ENCODE results near the gene CATSPERD.
A peak's percentile ranks its signal among the peaks of the same experiment; 100 is the strongest.
"Not testable (repeated sequence)": the region's sequence is repeated elsewhere in the genome, so short reads cannot be mapped to it uniquely, and the experiment has no call there.

The CATSPERD gene

DNA sequence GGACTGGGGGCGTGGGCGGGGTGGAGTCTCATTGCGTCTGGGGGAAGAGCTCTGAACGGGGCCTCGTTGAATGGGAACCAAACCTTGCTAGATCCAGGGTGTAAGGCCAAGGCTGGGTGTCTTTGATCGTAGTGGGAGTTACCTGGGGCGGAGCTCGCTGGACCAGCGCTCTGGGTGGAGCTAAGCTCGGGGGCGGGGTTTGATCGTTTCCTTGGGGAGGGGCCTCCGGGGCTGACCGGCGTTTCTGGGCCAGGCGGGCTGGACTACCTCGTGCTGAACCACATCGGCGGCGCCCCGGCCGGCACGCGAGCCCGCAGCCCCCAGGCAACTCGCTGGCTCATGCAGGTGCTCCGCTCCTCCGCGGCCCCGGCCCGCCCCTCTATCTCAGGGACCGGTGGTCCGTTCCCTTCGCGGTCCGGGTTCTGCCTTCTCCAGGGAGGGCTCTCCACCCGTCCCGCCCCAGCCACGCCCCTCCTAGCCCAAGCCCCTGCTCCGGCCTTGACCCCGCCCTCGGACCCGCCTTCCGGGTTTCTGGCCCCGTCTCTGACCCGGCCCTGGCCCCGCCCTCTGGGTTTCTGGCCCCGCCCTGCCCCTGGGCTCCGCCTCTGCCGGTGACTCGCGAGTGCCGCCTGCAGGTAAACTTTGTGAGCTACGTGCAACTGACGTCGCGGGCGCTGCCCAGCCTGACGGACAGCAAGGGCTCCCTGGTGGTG, 33.6 kb upstream of the CATSPERD start:
- peak; percentile 90 for DNase-seq

DNA sequence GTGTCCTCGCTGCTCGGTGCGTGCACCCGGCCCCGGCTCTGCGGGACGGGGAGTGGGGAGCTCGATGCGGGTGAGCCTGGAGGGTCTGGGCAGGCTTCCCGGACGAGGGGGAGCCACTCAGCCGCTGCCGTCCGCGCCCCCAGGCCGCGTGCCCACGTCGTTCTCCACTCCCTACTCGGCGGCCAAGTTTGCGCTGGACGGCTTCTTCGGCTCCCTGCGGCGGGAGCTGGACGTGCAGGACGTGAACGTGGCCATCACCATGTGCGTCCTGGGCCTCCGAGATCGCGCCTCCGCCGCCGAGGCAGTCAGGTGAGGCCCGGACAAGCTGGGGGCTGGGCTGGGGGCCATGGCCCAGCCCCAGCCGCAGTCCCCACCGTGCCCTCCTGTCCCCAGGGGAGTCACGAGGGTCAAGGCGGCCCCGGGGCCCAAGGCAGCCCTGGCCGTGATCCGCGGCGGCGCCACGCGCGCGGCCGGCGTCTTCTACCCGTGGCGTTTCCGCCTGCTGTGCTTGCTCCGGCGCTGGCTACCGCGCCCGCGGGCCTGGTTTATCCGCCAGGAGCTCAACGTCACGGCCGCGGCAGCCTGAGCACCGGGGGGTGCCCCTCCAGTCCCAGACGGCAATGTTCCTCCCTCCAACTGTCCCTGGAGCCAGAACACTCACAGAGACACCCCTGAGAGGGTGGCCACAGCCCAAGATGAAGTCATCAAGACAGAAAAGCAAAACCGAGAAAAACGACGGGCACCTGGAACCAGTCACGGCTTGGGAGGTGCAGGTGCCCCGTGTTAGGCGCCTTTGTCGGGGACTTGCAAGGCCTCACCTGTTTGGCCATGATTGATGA, 32.9 kb upstream of the CATSPERD start:
- no peak for DNase-seq

GRCh38 chr19:5688262-5688881, 32.1 kb upstream of the CATSPERD start:
- DNase-seq = not testable (repeated sequence)

DNA sequence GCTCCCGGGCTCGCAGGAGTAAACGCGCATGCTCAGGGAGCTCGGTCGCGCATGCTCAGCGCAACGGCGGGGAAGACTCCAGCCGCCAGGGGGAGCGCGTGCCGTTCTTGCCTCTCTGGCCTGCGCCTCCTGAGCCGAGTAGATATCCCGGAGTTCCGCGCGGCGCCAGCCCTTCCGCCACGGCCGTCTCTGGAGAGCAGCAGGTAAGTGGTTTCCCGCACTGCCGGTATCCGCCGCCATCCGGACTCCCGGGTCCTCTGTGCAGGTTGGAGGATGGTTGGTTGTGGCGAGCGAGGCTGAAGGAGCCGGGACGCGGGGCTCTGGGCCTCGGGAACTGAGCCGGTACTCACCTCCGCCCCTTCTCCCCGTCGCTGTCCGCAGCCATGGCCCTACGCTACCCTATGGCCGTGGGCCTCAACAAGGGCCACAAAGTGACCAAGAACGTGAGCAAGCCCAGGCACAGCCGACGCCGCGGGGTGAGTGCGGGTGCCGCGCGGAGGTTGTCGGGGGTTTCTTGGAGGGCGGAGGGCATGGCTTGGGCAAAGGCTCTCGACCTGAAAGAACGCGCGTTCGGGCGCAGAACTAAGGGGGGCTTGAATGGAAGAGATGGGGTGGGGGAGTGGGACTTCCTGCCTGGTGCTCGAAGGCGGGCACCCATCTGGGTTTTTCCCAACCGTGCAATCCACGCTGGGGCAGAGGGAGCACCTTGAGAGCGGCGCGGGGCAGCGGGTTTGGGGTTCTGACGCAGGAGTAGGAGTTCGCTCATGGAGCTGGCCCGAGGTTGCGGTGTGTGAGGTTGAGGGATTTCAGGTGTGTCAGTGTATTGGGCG, 30.1 kb upstream of the CATSPERD start, which contains the start of gene RPL36:
RPL36 (plus strand) TSS at position 171 of the 830 bp plus-strand sequence; CDS start at position 384, 213 bp downstream.
- DNase-seq = peak; percentile 95

- peak; percentile 49 for DNase-seq
Observed at GRCh38 chr19:5690955-5691821, 29.2 kb upstream of the CATSPERD start.

DNA sequence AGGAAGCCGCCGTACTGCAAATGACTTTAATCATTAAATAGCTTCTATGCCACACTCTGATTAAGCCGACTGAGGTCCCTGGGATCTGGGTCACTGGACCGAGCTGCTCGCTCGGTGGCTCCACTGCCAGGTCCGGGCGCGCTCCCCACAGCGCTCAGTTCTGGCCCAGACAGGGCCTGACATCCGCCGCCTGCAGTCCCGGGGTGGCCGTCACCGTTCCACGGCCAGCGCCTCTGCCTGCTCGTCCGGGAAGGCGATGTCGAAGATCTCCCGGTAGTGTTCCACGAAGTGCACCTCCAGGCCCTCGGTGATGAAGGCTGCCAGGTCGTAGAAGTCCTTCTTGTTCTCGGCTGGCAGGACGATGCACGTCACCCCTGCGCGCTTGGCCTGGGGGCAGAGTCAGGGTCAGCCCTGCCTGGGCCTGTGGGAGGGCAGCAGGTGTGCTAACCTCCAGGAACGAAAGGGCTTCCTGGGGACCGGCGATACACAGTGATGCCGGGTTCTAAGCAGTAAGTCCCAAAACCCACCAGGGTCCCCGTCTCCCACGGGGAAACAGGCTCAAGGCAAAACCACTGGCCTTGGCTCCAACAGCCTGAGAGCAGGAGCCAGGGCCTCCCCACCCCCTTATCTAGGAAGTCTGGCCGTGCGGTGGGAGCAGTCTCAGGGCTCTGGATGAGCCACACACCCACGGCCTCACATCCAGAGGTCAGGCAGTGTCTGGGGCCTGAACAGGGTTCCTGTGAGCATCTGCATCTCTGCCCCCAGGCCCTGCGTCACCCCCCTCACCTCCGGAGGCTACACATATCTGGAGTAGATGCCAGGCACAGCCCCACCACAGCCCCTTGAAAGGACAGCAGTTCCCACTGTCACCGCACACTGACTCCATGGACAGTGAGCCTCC, 28.4 kb upstream of the CATSPERD start:
- no peak for DNase-seq

DNA sequence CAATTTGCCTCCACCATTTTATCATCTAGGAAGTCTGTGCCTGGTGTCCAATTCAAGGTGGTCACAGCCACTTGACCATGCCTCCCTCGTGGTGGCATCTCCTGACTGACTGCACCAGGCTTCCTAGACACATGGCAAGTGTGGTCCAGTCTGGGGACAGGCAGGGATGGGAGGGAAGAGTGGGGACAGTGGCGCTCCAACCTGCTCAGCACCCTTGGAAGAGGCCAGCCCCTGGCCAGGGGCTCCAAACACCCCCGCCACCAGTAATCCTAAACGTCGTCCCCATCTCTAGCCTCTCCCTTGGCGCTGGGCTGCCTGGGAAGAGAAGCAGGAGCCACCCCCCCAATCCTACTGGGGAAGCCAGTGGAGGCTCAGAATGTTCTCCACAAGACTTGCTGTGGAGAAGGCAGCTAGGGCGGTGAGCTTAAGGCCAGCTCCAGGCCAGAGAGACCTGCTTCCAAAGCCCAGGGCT, 27.7 kb upstream of the CATSPERD start:
- DNase-seq = no peak

GRCh38 chr19:5693195-5694166, 27.0 kb upstream of the CATSPERD start:
- no peak for DNase-seq

DNA sequence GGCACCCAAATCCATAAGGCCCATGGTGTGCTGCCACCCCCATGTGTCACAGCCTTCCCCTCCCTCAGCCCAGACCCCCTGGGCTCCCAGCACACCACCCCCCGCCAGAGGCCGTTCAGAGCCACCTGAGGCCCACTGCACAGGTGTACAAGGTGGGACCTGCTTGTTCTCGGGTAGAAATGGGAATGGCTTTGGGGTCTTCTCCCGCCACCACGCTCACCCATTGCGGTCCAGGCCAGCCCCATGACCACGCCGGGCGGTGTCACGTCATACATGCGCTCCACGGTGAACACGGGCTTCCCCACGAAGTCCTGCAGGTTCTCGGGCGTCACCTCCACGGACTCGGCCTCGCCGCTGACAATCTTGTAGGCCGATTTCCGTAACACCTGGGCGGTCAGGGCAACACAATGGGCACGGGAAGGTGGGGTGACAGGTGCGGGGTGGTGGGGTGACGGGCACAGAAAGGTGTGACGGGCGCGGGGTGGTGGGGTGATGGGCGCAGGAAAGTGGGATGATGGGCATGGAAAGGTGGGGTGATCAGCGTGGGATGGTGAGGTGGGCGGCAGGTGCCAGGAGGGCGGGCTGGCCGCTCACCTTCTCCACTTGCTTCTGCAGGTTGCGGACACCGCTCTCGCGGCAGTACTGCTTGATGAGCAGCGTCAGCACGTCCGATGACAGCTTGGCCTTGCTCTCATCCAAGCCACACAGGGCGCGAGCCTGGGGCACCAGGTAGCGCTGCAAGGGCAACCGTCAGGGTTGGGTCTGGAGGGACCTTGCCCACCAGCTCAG, 26.1 kb upstream of the CATSPERD start:
- DNase-seq = no peak

DNA sequence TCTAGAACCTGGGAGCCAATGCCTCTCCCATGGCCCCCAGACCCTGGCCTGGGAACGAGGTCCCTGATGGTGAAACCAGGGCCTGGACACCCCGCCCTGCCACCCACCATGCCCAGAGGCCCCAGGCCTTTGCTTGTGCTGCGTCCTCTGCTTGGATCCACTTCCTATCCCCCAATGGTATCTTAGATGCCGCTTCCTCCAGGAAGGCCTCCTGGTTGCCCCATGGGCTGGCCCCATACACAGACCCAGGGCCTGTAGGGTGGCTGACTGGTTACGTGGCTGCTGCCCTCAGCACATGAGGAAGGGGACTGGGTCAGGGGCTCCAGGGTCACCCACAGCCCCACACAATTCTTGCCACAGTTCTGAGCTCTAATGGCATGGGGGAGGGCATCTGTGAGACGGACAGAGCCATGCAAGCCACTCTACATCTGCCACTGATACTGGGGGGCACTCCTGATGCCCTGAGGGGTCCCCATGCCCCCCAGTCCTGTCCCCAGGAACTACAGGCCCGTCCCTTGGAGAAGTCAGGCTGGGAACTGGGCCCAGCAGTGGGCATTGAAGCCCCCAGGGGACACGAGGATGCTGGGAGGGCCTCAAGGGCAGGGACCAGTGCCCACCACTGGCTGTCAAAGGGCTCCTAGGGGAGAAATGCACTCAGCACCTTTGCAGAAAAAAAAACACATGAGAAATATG, 25.3 kb upstream of the CATSPERD start:
- no peak for DNase-seq

DNA sequence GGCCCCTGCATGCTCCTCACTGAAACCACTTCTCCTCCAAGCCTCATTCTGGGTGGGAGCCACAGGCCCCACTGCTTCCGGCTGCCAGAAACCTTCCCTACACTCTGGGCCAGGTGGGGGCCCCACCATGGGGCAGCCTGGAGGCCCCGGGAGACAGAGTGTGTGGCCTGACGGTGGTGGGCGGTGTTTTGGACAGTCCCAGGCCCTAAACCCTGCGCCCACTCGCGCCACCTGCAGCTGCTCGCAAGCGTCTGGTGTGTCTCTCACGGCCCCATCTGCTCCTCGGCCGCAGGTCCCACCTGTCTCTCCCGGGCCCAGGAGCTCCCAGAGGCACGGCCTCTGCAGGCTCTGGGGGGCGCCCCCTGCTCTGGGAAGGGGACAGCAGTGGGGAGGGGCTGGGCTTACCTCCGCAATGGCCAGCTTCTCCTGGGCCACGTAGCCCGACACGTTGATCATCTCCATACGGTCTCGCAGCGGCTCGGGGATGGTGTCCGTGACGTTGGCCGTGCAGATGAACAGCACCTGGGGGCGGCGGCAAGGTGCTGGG, 24.7 kb upstream of the CATSPERD start:
- no peak for DNase-seq

DNA sequence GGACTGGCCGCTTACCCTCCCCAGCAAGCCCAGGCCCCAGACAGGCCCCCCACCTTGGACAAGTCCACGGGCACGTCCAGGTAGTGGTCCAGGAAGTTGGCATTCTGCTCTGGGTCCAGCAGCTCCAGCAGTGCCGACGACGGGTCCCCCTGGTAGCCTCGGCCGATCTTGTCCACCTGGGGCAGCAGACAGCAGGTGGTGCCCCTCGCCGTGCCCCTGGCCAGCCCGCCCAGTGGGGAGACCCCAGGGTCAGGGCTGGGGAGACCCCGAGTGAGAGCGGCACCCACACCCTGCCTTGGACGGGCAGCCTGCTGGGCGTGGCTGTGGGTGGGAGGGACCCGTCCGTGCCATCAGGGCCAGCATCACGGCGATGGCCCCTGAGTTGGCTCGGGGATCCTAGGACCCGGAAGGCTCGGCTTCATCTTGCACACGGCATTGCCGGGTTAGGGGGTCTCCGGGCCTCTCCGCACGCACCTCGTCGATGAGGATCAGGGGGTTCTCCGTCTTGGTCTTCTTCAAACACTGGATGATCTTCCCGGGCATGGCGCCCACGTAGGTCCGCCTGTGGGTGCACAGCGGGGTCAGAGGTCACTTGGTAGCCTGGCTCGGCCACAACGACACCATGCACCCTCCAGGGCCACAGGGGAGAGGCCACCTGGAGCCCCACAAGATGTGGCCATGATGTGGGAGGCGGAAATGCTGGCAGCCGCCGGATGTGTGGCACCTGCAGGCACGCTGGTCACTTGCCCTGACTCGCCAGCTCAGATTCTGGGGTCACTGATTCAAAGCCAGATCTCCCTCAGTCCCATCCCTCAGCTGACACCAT, 24.0 kb upstream of the CATSPERD start:
- DNase-seq = no peak

GRCh38 chr19:5697022-5697889, 23.2 kb upstream of the CATSPERD start:
- DNase-seq = no peak

- DNase-seq = no peak
Observed at GRCh38 chr19:5697890-5698634, 22.4 kb upstream of the CATSPERD start.

Measured in fibroblast of skin of right biceps (primary cell).